Liver (tissue), 9 donors: ENCODE measurements around the gene RPS17. TPM values are rescaled to one million over a fixed set of nuclear protein-coding genes. Genes with fewer than 3 reads are reported as not detected.

ENCODE experiments used
- DNase-seq: peaks from one replicate; pipeline ENCODE4 v3.0.0-alpha.2; 2017; ENCODE audit warnings: low spot score
- H3K27ac ChIP-seq, 2 donors: one replicate each; pipeline ENCODE4 v1.7.0; 2013; ENCODE audit warnings: inconsistent platforms in 2 of 2, low read length in 2 of 2, control low read depth in 1 of 2, low read depth in 1 of 2, mild to moderate bottlenecking in 1 of 2
- H3K27me3 ChIP-seq, 4 donors: one replicate each; pipeline versions ENCODE4 v1.6.1 to v1.7.0; 2013; ENCODE audit warnings: low read length in 3 of 4, inconsistent platforms in 1 of 4, mild to moderate bottlenecking in 1 of 4, moderate library complexity in 1 of 4; ENCODE audit not compliant: control insufficient read depth in 4 of 4, insufficient read depth in 4 of 4
- H3K36me3 ChIP-seq, 4 donors: one replicate each; pipeline versions ENCODE4 v1.6.1 to v1.7.0; 2013; ENCODE audit warnings: low read length in 3 of 4, mild to moderate bottlenecking in 3 of 4, low read depth in 1 of 4, moderate library complexity in 1 of 4; ENCODE audit not compliant: control insufficient read depth in 4 of 4, insufficient read depth in 3 of 4
- H3K4me1 ChIP-seq, 4 donors: one replicate each; pipeline versions ENCODE4 v1.6.1 to v1.7.0; 2013; ENCODE audit warnings: low read length in 3 of 4, mild to moderate bottlenecking in 3 of 4, moderate library complexity in 1 of 4; ENCODE audit not compliant: control insufficient read depth in 4 of 4, insufficient read depth in 4 of 4
- H3K4me3 ChIP-seq, 3 donors: one replicate each; pipeline versions ENCODE4 v1.6.1 to v1.7.0; 2013; ENCODE audit warnings: low read length in 3 of 3, control low read depth in 1 of 3, low read depth in 1 of 3, mild to moderate bottlenecking in 1 of 3
- H3K9ac ChIP-seq, 2 donors: one replicate each; pipeline ENCODE4 v1.7.0; 2013; ENCODE audit warnings: low read length in 2 of 2, mild to moderate bottlenecking in 2 of 2, moderate library complexity in 2 of 2, control low read depth in 1 of 2, low read depth in 1 of 2
- H3K9me3 ChIP-seq, 4 donors: one replicate each; pipeline versions ENCODE4 v1.6.1 to v1.7.0; 2013; ENCODE audit warnings: low read length in 3 of 4; ENCODE audit not compliant: control insufficient read depth in 4 of 4
- FOXA1 ChIP-seq: IDR thresholded peaks from 2 replicates; pipeline ENCODE4 v1.6.1; 2016; ENCODE audit warnings: antibody characterized with exemption
- FOXA2 ChIP-seq: IDR thresholded peaks from 2 replicates; pipeline ENCODE4 v1.6.1; 2016; ENCODE audit warnings: antibody characterized with exemption
- GABPA ChIP-seq, 2 donors: IDR thresholded peaks in 1 of 2; conservative IDR thresholded peaks in 1 of 2; 2 replicates each; pipeline ENCODE4 v1.6.1; 2016; ENCODE audit warnings: antibody characterized with exemption in 2 of 2, mild to moderate bottlenecking in 1 of 2, moderate library complexity in 1 of 2
- HNF4A ChIP-seq, 2 donors: conservative IDR thresholded peaks; 2 replicates each; pipeline ENCODE4 v1.6.1; 2016; ENCODE audit warnings: antibody characterized with exemption in 2 of 2, mild to moderate bottlenecking in 2 of 2
- HNF4G ChIP-seq: IDR thresholded peaks from 2 replicates; pipeline ENCODE4 v1.6.1; 2016; ENCODE audit warnings: antibody characterized with exemption
- JUND ChIP-seq, 2 donors: IDR thresholded peaks; 2 replicates each; pipeline ENCODE4 v1.6.1; 2016; ENCODE audit warnings: antibody characterized with exemption in 2 of 2
- NR2F2 ChIP-seq: IDR thresholded peaks from 2 replicates; pipeline ENCODE4 v1.6.1; 2016; ENCODE audit warnings: antibody characterized with exemption
- RAD21 ChIP-seq, 2 donors: IDR thresholded peaks; 2 replicates each; pipeline ENCODE4 v1.6.1; 2016; ENCODE audit warnings: antibody characterized with exemption in 2 of 2, mild to moderate bottlenecking in 2 of 2
- SP1 ChIP-seq: IDR thresholded peaks from 2 replicates; pipeline ENCODE4 v1.6.1; 2018; ENCODE audit warnings: antibody characterized with exemption, mild to moderate bottlenecking
- TAF1 ChIP-seq: conservative IDR thresholded peaks from 2 replicates; pipeline ENCODE4 v1.6.1; 2016; ENCODE audit warnings: antibody characterized with exemption, mild to moderate bottlenecking
- YY1 ChIP-seq: IDR thresholded peaks from 2 replicates; pipeline ENCODE4 v1.6.1; 2016; ENCODE audit warnings: antibody characterized with exemption, mild to moderate bottlenecking
- WGBS: extraction: QIAGEN DNeasy Blood & Tissue Kit; methylation state at CpG from one replicate; pipeline ENCODE4 v1.1.7; 2013; 5-methylcytosine and 5-hydroxymethylcytosine counted together
- polyA plus RNA-seq, 2 donors: library from polyadenylated mRNA; stranded (reverse) in 1 of 2; unstranded in 1 of 2; fragments of 200-250 nt in 1 of 2; fragments of >200 nt in 1 of 2; fragmentation: Nextera tagmentation in 1 of 2; extraction: Ambion mirVana in 1 of 2; gene quantifications; one replicate each; pipeline versions ENCODE4 v1.2.1 to v1.2.3, GENCODE V29; 2013 to 2015
- total RNA-seq, 2 donors: library from RNA; depleted of rRNA; stranded (reverse); fragments of >200 nt; gene quantifications; one replicate each; pipeline ENCODE4 v1.2.3, GENCODE V29; 2014
- TF ChIP-seq, protein P1 (sequence below): IDR thresholded peaks from 2 replicates; pipeline ENCODE4 v1.6.1; 2016; ENCODE audit warnings: antibody characterized with exemption
- TF ChIP-seq, protein P2 (sequence below): IDR thresholded peaks from 2 replicates; pipeline ENCODE4 v1.6.1; 2016; ENCODE audit warnings: antibody characterized with exemption, mild to moderate bottlenecking
- TF ChIP-seq, protein P3 (sequence below): fragments of 150-350 bp; IDR thresholded peaks from 2 replicates; pipeline ENCODE4 v1.5.1; 2017; ENCODE audit warnings: improper control_type of control experiment, low read depth, low read length; ENCODE audit not compliant: missing input control
- TF ChIP-seq, protein P4 (sequence below): IDR thresholded peaks from 2 replicates; pipeline ENCODE4 v1.6.1; 2016; ENCODE audit warnings: antibody characterized with exemption
- TF ChIP-seq, protein P5 (sequence below): IDR thresholded peaks from 2 replicates; pipeline ENCODE4 v1.6.1; 2016; ENCODE audit warnings: antibody characterized with exemption
- donor health status: healthy.
- donor health status: healthy.
- donor health status: healthy.
- donor health status: healthy.
- donor health status: healthy.

RPS17 gene
- total and polyA plus RNA-seq, 4 donors: 283 to 1,607 (median 689) TPM

DNA sequence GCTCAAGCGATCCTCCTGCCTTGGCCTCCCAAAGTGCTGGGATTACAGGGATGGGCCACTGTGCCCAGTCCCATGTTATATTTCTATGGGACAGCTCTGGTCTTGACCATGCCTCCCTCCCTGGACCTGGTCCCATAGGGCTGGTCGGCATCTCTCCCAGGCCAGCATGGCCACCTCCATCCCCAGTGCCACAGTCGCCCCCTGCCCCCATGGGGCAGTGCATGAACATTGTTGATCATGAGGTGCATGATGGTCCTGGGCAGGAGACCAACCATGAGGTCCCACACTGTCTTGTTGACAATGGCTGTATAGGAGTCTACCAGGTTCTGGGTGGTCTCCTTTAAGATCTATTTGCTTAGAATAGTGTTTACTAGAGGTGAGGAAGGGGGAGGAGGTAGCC lies 6.5 kb downstream of the RPS17 start:
- DNase-seq: no peak
- no peaks in the 10 kb centered on the region for H3K27me3 ChIP-seq
- 96% methylated on average over 3 of the region's 3 CpGs for WGBS
- peaks cover 1 to 17% (median 6%) of the 10 kb centered on the region in 4 donors for H3K4me1 ChIP-seq
- no peak for TF ChIP-seq TAF1
- no peak for TF ChIP-seq FOXA1
- TF ChIP-seq SP1: no peak
- TF ChIP-seq, protein P1, sequence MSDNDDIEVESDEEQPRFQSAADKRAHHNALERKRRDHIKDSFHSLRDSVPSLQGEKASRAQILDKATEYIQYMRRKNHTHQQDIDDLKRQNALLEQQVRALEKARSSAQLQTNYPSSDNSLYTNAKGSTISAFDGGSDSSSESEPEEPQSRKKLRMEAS: no peak
- no peak for TF ChIP-seq RAD21 (IDR thresholded peaks at IDR 0.05)
- no peak for TF ChIP-seq NR2F2
- no peak for TF ChIP-seq FOXA2
- TF ChIP-seq, protein P2, sequence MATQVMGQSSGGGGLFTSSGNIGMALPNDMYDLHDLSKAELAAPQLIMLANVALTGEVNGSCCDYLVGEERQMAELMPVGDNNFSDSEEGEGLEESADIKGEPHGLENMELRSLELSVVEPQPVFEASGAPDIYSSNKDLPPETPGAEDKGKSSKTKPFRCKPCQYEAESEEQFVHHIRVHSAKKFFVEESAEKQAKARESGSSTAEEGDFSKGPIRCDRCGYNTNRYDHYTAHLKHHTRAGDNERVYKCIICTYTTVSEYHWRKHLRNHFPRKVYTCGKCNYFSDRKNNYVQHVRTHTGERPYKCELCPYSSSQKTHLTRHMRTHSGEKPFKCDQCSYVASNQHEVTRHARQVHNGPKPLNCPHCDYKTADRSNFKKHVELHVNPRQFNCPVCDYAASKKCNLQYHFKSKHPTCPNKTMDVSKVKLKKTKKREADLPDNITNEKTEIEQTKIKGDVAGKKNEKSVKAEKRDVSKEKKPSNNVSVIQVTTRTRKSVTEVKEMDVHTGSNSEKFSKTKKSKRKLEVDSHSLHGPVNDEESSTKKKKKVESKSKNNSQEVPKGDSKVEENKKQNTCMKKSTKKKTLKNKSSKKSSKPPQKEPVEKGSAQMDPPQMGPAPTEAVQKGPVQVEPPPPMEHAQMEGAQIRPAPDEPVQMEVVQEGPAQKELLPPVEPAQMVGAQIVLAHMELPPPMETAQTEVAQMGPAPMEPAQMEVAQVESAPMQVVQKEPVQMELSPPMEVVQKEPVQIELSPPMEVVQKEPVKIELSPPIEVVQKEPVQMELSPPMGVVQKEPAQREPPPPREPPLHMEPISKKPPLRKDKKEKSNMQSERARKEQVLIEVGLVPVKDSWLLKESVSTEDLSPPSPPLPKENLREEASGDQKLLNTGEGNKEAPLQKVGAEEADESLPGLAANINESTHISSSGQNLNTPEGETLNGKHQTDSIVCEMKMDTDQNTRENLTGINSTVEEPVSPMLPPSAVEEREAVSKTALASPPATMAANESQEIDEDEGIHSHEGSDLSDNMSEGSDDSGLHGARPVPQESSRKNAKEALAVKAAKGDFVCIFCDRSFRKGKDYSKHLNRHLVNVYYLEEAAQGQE: no peak
- TF ChIP-seq, protein P3, sequence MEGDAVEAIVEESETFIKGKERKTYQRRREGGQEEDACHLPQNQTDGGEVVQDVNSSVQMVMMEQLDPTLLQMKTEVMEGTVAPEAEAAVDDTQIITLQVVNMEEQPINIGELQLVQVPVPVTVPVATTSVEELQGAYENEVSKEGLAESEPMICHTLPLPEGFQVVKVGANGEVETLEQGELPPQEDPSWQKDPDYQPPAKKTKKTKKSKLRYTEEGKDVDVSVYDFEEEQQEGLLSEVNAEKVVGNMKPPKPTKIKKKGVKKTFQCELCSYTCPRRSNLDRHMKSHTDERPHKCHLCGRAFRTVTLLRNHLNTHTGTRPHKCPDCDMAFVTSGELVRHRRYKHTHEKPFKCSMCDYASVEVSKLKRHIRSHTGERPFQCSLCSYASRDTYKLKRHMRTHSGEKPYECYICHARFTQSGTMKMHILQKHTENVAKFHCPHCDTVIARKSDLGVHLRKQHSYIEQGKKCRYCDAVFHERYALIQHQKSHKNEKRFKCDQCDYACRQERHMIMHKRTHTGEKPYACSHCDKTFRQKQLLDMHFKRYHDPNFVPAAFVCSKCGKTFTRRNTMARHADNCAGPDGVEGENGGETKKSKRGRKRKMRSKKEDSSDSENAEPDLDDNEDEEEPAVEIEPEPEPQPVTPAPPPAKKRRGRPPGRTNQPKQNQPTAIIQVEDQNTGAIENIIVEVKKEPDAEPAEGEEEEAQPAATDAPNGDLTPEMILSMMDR: no peak
- TF ChIP-seq, protein P4, sequence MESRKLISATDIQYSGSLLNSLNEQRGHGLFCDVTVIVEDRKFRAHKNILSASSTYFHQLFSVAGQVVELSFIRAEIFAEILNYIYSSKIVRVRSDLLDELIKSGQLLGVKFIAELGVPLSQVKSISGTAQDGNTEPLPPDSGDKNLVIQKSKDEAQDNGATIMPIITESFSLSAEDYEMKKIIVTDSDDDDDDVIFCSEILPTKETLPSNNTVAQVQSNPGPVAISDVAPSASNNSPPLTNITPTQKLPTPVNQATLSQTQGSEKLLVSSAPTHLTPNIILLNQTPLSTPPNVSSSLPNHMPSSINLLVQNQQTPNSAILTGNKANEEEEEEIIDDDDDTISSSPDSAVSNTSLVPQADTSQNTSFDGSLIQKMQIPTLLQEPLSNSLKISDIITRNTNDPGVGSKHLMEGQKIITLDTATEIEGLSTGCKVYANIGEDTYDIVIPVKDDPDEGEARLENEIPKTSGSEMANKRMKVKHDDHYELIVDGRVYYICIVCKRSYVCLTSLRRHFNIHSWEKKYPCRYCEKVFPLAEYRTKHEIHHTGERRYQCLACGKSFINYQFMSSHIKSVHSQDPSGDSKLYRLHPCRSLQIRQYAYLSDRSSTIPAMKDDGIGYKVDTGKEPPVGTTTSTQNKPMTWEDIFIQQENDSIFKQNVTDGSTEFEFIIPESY: no peak
- TF ChIP-seq, protein P5, sequence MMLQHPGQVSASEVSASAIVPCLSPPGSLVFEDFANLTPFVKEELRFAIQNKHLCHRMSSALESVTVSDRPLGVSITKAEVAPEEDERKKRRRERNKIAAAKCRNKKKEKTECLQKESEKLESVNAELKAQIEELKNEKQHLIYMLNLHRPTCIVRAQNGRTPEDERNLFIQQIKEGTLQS: no peak
- TF ChIP-seq GABPA (IDR thresholded peaks at IDR 0.05 in 1 of 2, conservative IDR thresholded peaks at IDR 0.05 in 1 of 2): no peak
- no peak for TF ChIP-seq JUND (IDR thresholded peaks at IDR 0.05)
- no peak overlapping the region for H3K27ac ChIP-seq
- no peak overlapping the region for H3K9ac ChIP-seq
- H3K9me3 ChIP-seq: no peaks in the 10 kb centered on the region
- H3K36me3 ChIP-seq: peaks cover 15 to 40% (median 28%) of the 10 kb centered on the region in 4 donors
- H3K4me3 ChIP-seq: no peak overlapping the region

DNA sequence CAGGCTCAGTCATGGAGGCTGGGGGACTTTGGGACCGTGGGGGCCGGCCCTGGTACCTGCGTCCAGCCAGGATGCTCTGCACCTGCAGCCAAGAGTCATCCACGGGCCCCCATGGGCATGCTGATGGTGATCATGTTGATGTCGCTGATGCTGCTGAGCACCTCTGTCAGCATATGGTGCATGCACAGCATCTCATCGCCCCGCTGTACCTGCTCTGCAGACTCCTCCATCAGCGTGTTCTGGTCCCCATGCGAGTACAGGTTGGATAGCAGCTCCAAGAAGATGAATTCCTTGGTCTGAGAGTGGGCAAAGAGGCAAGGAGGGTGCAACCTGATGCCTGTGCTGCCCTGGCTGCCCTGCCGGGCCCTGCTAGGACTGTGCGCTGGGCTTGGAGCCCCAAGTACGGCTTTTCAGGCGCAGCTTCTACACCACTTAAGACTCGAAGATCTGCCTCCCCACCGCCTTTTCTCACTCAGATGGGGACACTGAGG lies 7.2 kb downstream of the RPS17 start:
- no peaks in the 10 kb centered on the region for H3K27me3 ChIP-seq
- no peaks in the 10 kb centered on the region for H3K9me3 ChIP-seq
- H3K27ac ChIP-seq: no peak overlapping the region
- TF ChIP-seq GABPA (IDR thresholded peaks at IDR 0.05 in 1 of 2, conservative IDR thresholded peaks at IDR 0.05 in 1 of 2): no peak
- no peak for TF ChIP-seq SP1
- TF ChIP-seq HNF4A (conservative IDR thresholded peaks at IDR 0.05): no peak
- TF ChIP-seq YY1: no peak
- no peak for TF ChIP-seq RAD21 (IDR thresholded peaks at IDR 0.05)
- no peak for TF ChIP-seq HNF4G
- TF ChIP-seq NR2F2: no peak
- TF ChIP-seq, protein P4: no peak
- TF ChIP-seq TAF1: no peak
- TF ChIP-seq FOXA2: no peak
- TF ChIP-seq, protein P1: no peak
- peaks cover 0 to 9% (median 4%) of the 10 kb centered on the region in 4 donors for H3K4me1 ChIP-seq
- H3K9ac ChIP-seq: no peak overlapping the region
- WGBS: 95% methylated on average over 15 of the region's 15 CpGs
- DNase-seq: peak; percentile 27
- H3K4me3 ChIP-seq: no peak overlapping the region
- peaks cover 13 to 33% (median 21%) of the 10 kb centered on the region in 4 donors for H3K36me3 ChIP-seq
